ENCODE measurements around the gene PRKG1.

- no peak for TF ChIP-seq EZH2 (IDR thresholded peaks at IDR 0.05; ENCODE audit: insufficient read depth, poor library complexity, severe bottlenecking)
- TF ChIP-seq EZH2phosphoT487 (IDR thresholded peaks at IDR 0.05; ENCODE audit: insufficient read depth, low read depth): no peak
These were observed 561.1 kb downstream of the PRKG1 start for GRCh38 chr10:51635436-51635835.

Measured in GM23248 (cell line).